Parathyroid adenoma (tissue), 2 donors: Measurements from ENCODE around the gene SLCO2A1.

ENCODE experiments used
- H2AFZ ChIP-seq: fragments of 300-600 bp; sonication (generic); one replicate; pipeline ENCODE4 v1.7.0; 2017; ENCODE audit warnings: antibody characterized with exemption, mild to moderate bottlenecking
- H3K27ac ChIP-seq: fragments of 300-600 bp; sonication (generic); one replicate; pipeline ENCODE4 v1.7.0; 2017
- H3K27me3 ChIP-seq: fragments of 300-600 bp; sonication (generic); one replicate; pipeline ENCODE4 v1.7.0; 2017; ENCODE audit warnings: low read length; ENCODE audit not compliant: control insufficient read depth, insufficient read depth
- H3K36me3 ChIP-seq: fragments of 300-600 bp; sonication (generic); one replicate; pipeline ENCODE4 v1.7.0; 2017; ENCODE audit warnings: low read length; ENCODE audit not compliant: control insufficient read depth, insufficient read depth
- H3K4me1 ChIP-seq: fragments of 300-600 bp; sonication (generic); one replicate; pipeline ENCODE4 v1.7.0; 2017; ENCODE audit warnings: control low read depth
- H3K4me2 ChIP-seq: fragments of 300-600 bp; sonication (generic); one replicate; pipeline ENCODE4 v1.7.0; 2017; ENCODE audit warnings: low read length
- H3K4me3 ChIP-seq: fragments of 300-600 bp; sonication (generic); one replicate; pipeline ENCODE4 v1.7.0; 2017; ENCODE audit warnings: low read depth, low read length
- H3K79me2 ChIP-seq: fragments of 300-600 bp; sonication (generic); one replicate; pipeline ENCODE4 v1.7.0; 2017; ENCODE audit warnings: control low read depth
- H3K9ac ChIP-seq: fragments of 300-600 bp; sonication (generic); one replicate; pipeline ENCODE4 v1.7.0; 2017; ENCODE audit warnings: mild to moderate bottlenecking
- H3K9me3 ChIP-seq: fragments of 300-600 bp; sonication (generic); one replicate; pipeline ENCODE4 v1.7.0; 2017; ENCODE audit warnings: low read length; ENCODE audit not compliant: control insufficient read depth
- CTCF ChIP-seq: fragments of 300-600 bp; sonication (generic); IDR thresholded peaks from one replicate; pipeline ENCODE4 v1.7.0; 2017; ENCODE audit warnings: antibody characterized with exemption, mild to moderate bottlenecking
- donor health status: primary hyperparathyroidism.

SLCO2A1 gene

GRCh38 chr3:134054881-134055280, 25.2 kb upstream of the SLCO2A1 start:
- Histone ChIP-seq H3K4me2 (no peak overlapping the region), H3K4me3 (no peak overlapping the region), H3K9me3 (no peaks in the 10 kb centered on the region), H2AFZ (no peak overlapping the region), H3K79me2 (no peaks in the 10 kb centered on the region), H3K9ac (no peak overlapping the region), H3K4me1 (no peaks in the 10 kb centered on the region), H3K27me3 (no peaks in the 10 kb centered on the region), H3K27ac (no peak overlapping the region), H3K36me3 (no peaks in the 10 kb centered on the region)
- TF ChIP-seq CTCF, result no peak

GRCh38 chr3:134054231-134054630, 24.5 kb upstream of the SLCO2A1 start:
- Histone ChIP-seq H3K4me1 (no peaks in the 10 kb centered on the region), H3K9me3 (no peaks in the 10 kb centered on the region), H3K27ac (no peak overlapping the region), H2AFZ (no peak overlapping the region), H3K79me2 (no peaks in the 10 kb centered on the region), H3K4me3 (no peak overlapping the region), H3K27me3 (no peaks in the 10 kb centered on the region), H3K36me3 (no peaks in the 10 kb centered on the region), H3K4me2 (no peak overlapping the region), H3K9ac (no peak overlapping the region)
- no peak for TF ChIP-seq CTCF

DNA sequence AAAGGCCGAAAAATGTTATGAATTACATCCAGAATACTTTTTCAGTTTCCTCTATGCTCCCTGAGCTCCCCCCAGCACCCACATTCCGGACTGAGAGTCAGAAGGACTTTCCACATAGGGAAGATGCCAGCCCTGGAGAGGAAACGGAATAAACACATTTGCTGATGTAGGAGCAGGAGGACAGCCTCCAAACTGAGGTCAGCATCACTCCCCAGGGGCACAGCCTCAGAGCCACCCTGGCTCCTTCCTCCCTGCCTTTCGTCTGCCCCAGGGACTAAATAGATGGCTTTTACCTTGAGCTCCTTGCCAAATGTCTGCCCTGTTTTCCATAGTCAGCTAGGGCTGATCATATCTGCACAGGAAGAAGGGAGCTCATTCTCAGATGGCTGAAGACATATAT, 22.6 kb upstream of the SLCO2A1 start:
- no peaks in the 10 kb centered on the region for H3K27me3 ChIP-seq
- no peak overlapping the region for H3K27ac ChIP-seq
- H3K9ac ChIP-seq, result no peak overlapping the region
- no peaks in the 10 kb centered on the region for H3K36me3 ChIP-seq
- no peak overlapping the region for H3K4me3 ChIP-seq
- H2AFZ ChIP-seq, result no peak overlapping the region
- no peak overlapping the region for H3K4me2 ChIP-seq
- TF ChIP-seq CTCF, result no peak
- H3K79me2 ChIP-seq, result no peaks in the 10 kb centered on the region
- no peaks in the 10 kb centered on the region for H3K9me3 ChIP-seq
- H3K4me1 ChIP-seq, result no peaks in the 10 kb centered on the region

DNA sequence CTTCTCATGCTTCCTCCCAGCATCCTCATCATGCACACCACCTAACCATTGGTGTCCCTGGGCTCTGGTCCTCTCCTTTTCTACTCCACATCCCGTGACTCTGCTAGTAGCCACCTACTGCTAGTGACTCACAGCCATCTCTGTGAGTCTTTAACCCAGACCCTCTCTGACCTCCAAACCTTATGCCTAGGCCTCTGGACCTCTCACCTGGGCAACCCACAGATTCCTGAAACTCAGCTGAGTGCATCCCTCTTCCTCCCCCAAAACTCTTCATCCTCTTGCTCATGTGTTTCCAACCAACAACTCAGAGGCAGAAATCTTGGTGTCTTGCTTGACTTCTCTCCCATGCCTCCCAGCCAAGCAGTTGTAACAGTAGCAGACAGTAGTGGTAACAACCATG, 20.0 kb upstream of the SLCO2A1 start:
- Histone ChIP-seq H3K9me3 (no peaks in the 10 kb centered on the region), H3K79me2 (no peaks in the 10 kb centered on the region), H2AFZ (no peak overlapping the region), H3K27ac (no peak overlapping the region), H3K9ac (no peak overlapping the region), H3K36me3 (no peaks in the 10 kb centered on the region), H3K4me1 (no peaks in the 10 kb centered on the region), H3K4me3 (no peak overlapping the region), H3K27me3 (no peaks in the 10 kb centered on the region), H3K4me2 (no peak overlapping the region)
- no peak for TF ChIP-seq CTCF

DNA sequence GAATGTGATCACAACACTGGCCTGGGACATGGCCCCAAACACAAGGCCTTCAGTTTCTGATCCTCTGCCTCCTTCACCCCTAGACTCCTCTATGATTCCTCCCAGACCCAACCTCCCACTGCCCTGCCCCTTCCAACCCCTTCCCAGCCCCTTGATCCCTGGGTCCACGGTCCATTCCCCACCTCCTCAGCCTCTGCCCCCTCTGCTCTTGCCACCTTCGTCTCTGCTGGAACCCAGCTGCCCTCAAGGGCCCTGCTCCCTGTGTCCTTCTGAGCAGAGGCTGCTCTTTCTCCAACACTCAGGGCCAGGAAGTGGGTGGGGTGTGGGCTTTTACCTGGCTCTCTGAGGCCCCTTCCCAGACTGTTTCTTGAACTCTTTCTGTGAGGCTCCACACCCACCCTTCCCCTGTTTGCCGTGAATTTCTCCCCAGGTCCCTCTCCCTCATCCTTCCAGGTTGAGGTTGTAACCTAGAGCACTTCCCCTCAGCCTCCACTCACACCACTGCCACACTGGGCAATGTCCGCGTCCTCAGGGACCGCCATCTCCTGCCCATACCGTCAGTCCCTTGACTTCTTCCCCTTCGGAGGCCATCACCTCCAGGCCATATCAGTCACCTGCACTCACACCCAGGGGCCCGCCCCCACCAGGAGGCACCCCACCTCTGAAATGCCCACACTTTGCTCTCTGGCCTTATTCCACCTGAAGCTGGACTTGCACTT, 18.7 kb upstream of the SLCO2A1 start:
- Histone ChIP-seq H3K9ac (no peak overlapping the region), H3K36me3 (no peaks in the 10 kb centered on the region), H3K9me3 (no peaks in the 10 kb centered on the region), H3K4me1 (no peaks in the 10 kb centered on the region), H2AFZ (no peak overlapping the region), H3K4me3 (no peak overlapping the region), H3K27me3 (no peaks in the 10 kb centered on the region), H3K4me2 (no peak overlapping the region), H3K79me2 (no peaks in the 10 kb centered on the region), H3K27ac (no peak overlapping the region)
- TF ChIP-seq CTCF, result no peak
